Measurements from ENCODE around the gene GRIN2A.

DNA sequence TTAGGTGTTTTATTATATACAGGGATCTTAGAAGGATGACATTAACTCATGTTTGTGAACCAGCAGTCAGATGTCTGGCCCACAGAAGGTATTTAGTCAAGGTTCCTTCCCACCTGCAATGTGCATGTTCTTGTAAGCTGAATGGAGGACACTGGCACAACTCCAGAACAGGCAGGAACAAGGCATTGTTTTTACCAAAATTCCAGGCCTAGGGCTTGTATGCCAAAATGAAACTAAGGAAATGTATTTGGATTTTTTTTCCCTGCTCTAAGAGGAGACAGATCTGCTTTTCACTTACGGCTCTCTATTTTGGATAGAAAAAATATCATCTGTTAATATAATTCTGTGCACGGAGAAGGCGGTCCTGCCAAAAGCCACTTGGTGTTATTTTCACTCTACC, 312.5 kb downstream of the GRIN2A start:
- TF ChIP-seq, protein P1, sequence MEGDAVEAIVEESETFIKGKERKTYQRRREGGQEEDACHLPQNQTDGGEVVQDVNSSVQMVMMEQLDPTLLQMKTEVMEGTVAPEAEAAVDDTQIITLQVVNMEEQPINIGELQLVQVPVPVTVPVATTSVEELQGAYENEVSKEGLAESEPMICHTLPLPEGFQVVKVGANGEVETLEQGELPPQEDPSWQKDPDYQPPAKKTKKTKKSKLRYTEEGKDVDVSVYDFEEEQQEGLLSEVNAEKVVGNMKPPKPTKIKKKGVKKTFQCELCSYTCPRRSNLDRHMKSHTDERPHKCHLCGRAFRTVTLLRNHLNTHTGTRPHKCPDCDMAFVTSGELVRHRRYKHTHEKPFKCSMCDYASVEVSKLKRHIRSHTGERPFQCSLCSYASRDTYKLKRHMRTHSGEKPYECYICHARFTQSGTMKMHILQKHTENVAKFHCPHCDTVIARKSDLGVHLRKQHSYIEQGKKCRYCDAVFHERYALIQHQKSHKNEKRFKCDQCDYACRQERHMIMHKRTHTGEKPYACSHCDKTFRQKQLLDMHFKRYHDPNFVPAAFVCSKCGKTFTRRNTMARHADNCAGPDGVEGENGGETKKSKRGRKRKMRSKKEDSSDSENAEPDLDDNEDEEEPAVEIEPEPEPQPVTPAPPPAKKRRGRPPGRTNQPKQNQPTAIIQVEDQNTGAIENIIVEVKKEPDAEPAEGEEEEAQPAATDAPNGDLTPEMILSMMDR (optimal IDR thresholded peaks at IDR 0.05 in 1 of 3, IDR thresholded peaks at IDR 0.05 in 1 of 3, conservative IDR thresholded peaks at IDR 0.05 in 1 of 3; ENCODE audit: extremely low read depth in 1 of 3, insufficient read depth in 2 of 3, low read length in 3 of 3): no peak
- TF ChIP-seq EZH2 (IDR thresholded peaks at IDR 0.05; ENCODE audit: low read length): no peak

All from keratinocyte (primary cell).